ENCODE measurements around the gene CSK.
"Not testable (repeated sequence)": the region's sequence is repeated elsewhere in the genome, so short reads cannot be mapped to it uniquely, and the experiment has no call there.

CSK gene

DNA sequence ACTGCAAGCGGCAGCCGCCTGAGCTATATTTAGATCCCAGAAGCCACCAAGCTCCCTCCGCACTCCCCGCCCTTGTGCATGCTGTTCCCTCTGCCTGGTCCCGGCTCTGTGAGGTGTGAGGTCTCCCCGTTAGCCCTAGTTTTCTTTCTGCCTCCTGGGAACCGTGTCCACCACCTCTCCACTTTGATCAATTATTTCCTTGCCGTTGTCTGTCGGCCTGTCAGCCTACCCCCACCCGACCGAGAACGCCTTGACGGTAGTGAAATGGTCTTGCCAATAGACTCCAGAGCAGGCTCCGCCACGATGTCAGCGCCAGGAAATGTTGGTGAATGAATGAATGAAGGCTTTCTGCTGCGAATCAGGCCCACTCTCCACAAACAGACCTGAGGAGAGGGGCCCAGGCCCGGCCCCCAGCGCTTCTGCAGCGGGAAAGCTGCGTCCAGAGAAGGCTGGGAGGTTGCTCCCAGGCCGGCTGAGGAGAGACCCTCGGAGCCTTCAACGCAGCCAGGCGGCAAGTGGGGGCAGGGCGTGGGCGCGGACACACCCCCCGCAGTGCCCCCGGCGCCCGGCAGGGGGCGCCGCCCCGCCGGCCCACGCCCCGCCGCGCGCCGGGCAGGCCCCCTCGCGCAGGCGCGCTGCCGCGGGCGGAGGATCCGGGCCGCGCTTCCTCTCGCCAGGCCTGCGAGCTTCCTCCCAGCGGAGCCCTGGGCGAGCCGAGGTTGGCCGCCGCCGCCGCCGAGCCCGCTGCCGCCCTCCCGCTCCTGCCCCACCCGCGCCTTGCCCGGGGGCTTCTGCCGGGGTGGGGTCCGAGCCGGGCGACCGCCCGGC, at the start of gene CSK:
Gene CSK (plus strand): TSS at position 650 of the 828 bp plus-strand sequence. CDS start 16,218 bp downstream, outside the sequence.
- DNase-seq (ENCODE audit: low read depth in 3 of 3), result peak; percentile 59 to 73 (median 61)

- DNase-seq (ENCODE audit: low read depth in 3 of 3), result no peak
These were observed 49.0 kb upstream of the CSK start for GRCh38 chr15:74732846-74733245.

DNA sequence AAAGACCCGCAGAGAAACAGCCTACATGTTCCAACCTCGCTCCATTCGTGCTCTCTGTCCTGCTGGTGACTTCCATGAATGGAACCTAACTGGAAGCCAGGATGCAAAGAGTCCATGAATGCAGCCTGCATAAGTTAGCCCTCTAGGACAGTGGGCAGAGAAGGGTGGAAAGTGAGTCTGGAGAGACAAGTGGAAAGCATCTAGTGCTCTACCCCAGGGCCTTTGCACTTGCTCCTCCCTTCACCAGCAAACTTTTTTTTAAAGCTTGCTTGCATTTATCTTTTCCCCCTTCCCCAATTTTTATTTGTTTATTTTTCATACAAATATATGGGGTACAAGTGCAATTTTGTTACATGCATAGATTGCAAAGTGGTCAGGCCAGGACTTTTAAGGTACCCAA, 48.6 kb upstream of the CSK start:
- no peak for DNase-seq (ENCODE audit: low read depth in 3 of 3)

- no peak for DNase-seq (ENCODE audit: low read depth in 3 of 3)
These were observed 46.6 kb upstream of the CSK start for GRCh38 chr15:74735305-74735704.

DNA sequence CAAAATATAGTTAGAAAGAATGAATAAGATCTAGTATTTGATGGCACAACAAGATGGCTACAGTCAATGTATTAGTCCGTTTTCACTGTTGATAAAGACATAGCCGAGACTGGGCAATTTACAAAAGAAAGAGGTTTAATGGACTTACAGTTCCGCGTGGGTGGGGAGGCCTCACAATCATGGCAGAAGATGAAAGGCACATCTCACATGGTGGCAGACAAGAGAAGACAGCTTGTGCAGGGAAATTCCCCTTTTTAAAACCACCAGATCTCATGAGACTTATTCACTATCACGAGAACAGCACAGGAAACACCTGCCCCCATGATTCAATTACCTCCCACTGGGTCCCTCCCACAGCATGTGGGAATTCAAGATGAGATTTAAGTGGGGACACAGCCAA, 43.6 kb upstream of the CSK start:
- DNase-seq (ENCODE audit: low read depth in 3 of 3), result not testable (repeated sequence)

DNA sequence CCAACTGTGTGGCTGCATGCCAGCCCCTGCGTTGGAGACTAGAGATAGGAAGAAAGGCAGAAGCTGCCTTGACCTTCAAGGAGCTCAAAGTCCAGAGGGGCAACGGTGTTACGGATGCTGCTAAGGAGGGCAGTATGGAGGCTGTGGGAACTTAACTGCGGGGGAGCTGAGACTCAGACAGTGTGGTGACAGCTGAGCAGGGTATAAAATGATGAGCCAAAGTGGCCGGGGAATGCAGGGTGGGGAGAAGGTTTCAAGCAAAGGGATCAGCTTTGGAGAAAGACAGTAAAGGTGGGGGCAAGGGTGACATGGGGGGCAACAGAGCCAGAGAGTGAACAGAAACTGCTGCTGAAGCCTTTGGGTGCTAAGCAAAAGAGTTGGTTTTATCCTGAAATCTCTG, 39.5 kb upstream of the CSK start:
- no peak for DNase-seq (ENCODE audit: low read depth in 3 of 3)

- no peak for DNase-seq (ENCODE audit: low read depth in 3 of 3)
These were observed 35.5 kb upstream of the CSK start for GRCh38 chr15:74746389-74746788.

DNA sequence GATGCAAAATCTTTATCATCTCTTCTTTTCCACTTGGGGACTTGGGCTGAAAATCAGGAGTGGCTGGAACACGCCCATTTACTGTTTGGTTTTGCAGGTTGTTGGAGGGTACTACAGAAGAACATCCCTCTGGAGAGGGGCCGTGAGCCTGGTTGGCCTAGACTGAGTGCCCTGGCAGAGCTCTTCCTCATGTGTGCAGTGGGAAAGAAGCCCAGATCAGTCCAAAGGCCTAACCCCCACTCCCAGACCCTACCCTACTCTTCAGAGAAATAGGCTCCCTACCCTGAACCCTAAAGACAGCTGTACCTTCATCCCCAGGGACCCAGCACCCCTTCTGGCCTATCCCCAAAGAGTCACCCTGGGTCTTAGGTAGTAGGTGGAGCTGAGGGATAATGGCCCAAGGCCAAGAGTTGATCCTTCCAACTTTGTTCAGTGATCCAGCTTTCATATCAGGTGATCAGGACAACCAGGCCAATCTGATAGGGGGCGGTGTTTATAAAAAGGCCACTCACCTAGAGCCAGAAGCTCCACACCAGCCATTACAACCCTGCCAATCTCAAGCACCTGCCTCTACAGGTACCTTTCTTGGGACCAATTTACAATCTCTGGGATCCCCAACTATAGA, 33.4 kb upstream of the CSK start, which contains the start of gene CYP1A2:
Gene CYP1A2 (plus strand): TSS at position 524 of the 625 bp plus-strand sequence. CDS start 894 bp downstream, outside the sequence.
- DNase-seq (ENCODE audit: low read depth in 3 of 3), result no peak

GRCh38 chr15:74749832-74750231, 32.0 kb upstream of the CSK start:
- no peak for DNase-seq (ENCODE audit: low read depth in 3 of 3)

DNA sequence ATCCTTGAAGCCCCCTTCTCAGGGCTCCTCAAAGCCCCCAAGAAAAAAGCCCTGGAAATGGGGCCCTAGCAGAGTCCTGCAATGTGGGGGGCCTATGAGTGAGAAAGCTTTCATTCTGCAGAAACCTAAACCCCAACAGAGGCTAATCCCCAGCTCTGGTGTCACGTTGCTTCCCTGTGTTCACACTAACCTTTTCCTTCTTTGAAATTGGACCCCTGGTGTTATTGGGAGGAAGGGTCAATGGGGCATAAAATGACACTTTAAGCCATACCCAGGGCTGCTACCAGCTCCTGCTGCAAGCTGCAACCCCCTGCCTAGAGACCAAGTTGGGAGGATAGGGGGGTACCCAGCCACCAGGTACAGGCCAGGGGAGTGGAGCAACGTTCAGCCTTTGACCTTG, 31.1 kb upstream of the CSK start:
- DNase-seq (ENCODE audit: low read depth in 3 of 3), result no peak

- no peak for DNase-seq (ENCODE audit: low read depth in 3 of 3)
These were observed 29.9 kb upstream of the CSK start for GRCh38 chr15:74752011-74752410.

DNA sequence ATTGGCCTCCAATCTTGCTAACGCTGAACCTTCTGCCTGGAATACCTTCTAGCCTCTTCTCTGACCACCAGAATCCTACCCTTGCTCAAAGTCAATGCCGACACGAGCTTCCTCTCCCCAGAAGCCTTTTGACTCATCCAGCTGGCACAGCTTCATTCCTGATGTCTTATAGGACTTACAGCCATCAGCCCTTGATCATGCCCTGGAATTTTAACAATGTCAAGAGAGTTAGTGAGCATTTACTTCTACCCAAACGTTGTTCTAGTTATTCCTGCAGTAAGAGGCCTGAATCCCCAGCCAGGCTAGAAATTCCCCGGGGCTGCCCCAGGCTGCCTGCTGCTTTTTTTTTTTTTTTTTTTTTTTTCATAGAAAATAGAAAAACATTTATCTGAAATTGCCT, 29.3 kb upstream of the CSK start:
- no peak for DNase-seq (ENCODE audit: low read depth in 3 of 3)

- DNase-seq (ENCODE audit: low read depth in 3 of 3), result no peak
These were observed 27.2 kb upstream of the CSK start for GRCh38 chr15:74754593-74755215.

DNA sequence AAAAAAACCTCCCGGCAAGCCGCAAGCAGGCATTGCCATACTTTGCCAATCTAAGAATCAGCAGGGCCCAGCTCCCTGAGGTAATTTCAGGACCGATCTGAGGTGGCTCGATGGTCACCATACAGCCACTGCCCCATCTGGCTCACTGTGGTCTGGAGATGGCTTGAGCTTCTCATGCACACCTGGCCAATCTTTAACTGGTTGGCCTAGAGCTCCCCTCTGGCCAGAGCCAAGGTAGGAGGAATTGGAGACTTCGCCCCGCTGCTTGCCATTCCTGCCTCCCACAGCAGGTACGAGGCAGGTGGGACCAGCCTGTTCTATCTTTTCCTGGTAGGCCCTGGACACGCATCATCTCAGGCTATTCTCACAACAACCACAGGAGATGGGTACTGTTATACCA, 23.1 kb upstream of the CSK start:
- no peak for DNase-seq (ENCODE audit: low read depth in 3 of 3)

DNA sequence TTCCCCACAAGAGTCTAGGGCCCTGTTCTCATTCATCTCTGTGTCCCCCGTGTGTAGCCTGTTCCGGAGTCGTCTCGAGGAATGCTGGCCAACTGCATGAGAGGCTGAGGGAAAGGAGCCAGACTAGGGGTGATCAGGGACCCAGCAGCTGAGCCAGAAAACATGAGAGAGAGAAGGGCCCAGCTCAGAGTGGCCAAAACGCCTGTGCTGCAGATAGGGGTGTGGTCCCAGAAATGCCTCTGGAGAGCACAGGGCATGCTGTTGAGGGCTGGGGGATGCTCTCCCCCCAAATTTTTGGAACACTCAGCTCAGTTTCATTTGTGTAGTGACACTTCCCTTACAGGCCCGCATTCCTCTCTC, 19.1 kb upstream of the CSK start:
- DNase-seq (ENCODE audit: low read depth in 3 of 3), result no peak

DNA sequence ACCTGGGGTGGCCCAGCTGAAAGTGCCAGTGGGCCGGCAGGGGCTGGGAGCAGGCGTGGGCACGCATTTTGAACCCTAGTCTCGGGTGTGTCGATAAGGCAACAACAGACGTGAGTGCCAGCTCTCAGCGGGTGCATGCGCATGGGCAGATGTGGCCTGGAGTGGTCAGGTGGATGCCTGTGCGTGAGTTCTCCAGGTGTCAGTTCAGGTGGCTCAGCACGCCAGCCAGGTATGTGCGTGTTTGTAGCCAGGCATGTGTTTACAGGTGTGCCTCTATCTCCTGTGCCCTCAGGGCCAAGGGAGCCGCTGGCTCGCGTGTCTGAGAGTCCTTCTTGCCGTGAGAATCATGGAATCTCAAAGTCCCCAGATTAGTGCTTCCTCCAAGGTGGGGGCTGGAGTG, 18.5 kb upstream of the CSK start:
- DNase-seq (ENCODE audit: low read depth in 3 of 3), result no peak

DNA sequence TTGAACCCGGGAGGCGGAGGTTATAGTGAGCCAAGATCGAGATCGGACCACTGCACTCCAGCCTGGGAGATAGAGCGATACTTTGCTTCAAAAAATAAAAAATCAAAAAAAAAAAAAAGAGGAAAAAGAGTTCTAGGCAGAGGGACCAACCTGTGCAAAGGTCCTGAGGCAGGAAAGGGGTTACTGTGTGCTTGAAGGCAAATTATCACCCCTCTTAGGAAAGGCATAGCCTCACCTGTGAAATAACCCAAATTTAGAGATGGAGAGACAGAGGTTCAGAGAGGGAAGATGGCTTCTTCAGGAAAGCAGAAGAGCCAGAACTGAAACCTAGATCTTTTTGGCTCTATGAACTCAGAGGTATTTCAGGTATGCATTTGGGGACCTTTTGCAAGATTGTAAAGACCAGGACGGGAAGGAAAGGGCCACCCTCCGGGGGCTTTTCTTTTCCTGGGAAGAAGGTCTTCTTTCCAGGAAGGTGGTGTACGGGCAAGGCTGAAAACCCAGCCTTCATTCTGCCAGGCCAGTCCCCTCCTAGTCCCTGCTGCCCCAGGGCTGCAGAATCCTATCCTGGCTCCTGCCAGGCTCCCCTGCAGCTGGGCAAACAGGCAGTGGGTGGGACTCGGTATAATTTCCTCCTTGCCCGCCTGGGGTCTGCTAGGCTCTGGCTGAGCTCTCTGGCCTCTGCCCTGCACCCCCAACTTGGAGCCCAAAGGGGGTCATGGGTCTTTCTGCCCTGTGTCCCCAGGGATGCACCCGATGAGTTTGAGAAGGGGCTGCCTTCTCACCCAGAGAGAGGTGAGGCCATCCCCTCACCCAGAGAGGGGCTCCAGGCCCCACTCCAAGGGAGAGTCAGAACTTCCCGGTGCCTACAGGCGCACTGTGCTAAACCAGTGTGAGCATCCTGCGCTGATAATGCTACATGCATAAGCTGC, 14.4 kb upstream of the CSK start:
- no peak for DNase-seq (ENCODE audit: low read depth in 3 of 3)

GRCh38 chr15:74768099-74768770, 13.6 kb upstream of the CSK start:
- DNase-seq (ENCODE audit: low read depth in 3 of 3), result no peak

DNA sequence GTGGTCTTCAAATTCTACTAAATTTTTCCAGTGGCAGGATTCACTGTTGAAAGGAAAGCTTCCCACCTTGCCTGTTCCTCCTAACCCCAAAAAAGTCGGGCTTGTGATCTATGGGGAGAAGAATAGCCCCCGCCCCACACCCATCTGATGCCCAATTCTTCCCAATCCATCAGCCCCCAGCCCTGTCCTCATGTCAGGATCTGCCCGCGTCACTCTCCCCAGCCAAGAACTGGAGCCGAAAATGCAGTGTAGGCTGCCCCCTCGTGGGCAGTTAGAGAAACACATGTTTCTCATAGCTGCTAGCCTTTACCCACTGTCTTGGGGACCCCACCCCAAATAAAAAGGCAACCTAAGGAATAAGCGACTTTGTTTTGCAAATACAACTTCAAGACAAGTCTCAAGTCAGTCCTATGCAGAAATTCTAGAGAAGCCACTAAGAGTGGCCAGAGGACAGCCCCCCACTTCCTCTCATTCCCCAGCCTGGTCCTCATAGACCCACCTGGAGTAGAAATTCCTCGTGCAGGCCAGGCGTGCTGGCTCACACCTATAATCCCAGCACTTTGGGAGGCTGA, 13.0 kb upstream of the CSK start:
- DNase-seq (ENCODE audit: low read depth in 3 of 3), result peak in 2 of 3 experiments; percentile 39 to 42

- DNase-seq (ENCODE audit: low read depth in 3 of 3), result no peak
These were observed 12.3 kb upstream of the CSK start for GRCh38 chr15:74769463-74770025.

All from stimulated activated CD4-positive, alpha-beta T cell treated with anti-CD3 and anti-CD28 coated beads, TNF-alpha, amount 100 ng/mL, for 4 hours (primary cell).